Measurements from ENCODE around the gene CCDC3.

GRCh38 chr10:12916587-12916986 is 84.9 kb downstream of the CCDC3 start:
- TF ChIP-seq POLR2AphosphoS5 (IDR thresholded peaks at IDR 0.05; ENCODE audit: low read depth, low read length) (no peak), REST (IDR thresholded peaks at IDR 0.05; ENCODE audit: insufficient read depth in 1 of 2, low read depth in 2 of 2, low read length in 2 of 2) (no peak), FOXP2 (optimal IDR thresholded peaks at IDR 0.05; ENCODE audit: borderline replicate concordance, extremely low read depth, extremely low read length, insufficient read depth) (no peak), TAF1 (IDR thresholded peaks at IDR 0.05; ENCODE audit: borderline replicate concordance, insufficient read depth, low read length) (no peak), SIN3A (IDR thresholded peaks at IDR 0.05; ENCODE audit: borderline replicate concordance, insufficient read depth, low read length) (no peak)

All from PFSK-1 (cell line).